HFFc6 (cell line): ENCODE data around the gene LGALS1. TPM values are rescaled to one million over a fixed set of nuclear protein-coding genes. Genes with fewer than 3 reads are reported as not detected.

ENCODE experiments used
- DNase-seq: peaks from one replicate; pipeline ENCODE4 v3.0.0-alpha.2; 2018
- H3K27ac Mint-ChIP-seq: 2 replicates; pipeline ENCODE4 v1.8.0; 2020; ENCODE audit warnings: mild to moderate bottlenecking, mixed read lengths
- H3K27me3 Mint-ChIP-seq: 2 replicates; pipeline ENCODE4 v1.8.0; 2021; ENCODE audit warnings: mild to moderate bottlenecking, moderate library complexity, mixed read lengths; ENCODE audit not compliant: insufficient read depth
- H3K36me3 Mint-ChIP-seq: 2 replicates; pipeline ENCODE4 v1.8.0; 2021; ENCODE audit warnings: low read depth, mixed read lengths
- H3K4me1 Mint-ChIP-seq: 2 replicates; pipeline ENCODE4 v1.8.0; 2020; ENCODE audit warnings: low read depth, mixed read lengths
- H3K4me3 Mint-ChIP-seq: 2 replicates; pipeline ENCODE4 v1.8.0; 2020; ENCODE audit warnings: mild to moderate bottlenecking, moderate library complexity, mixed read lengths
- H3K9me3 Mint-ChIP-seq: 2 replicates; pipeline ENCODE4 v1.8.0; 2020; ENCODE audit warnings: mild to moderate bottlenecking, mixed read lengths
- total RNA-seq, 6 experiments: library from RNA; stranded (reverse); fragmentation: NEBNext Ultra II Directional; extraction: Animal tissue kit (Norgen Biotek cat#: 25700); gene quantifications; 2 replicates in 1 of 6; 3 replicates in 5 of 6; pipeline ENCODE4 v1.2.3, GENCODE V29; 2021
- TF ChIP-seq, protein P1 (sequence below): fragments of 200-600 bp; sonication (generic); IDR thresholded peaks from 2 replicates; pipeline ENCODE4 v1.5.0; 2021; ENCODE audit warnings: antibody characterized with exemption, mild to moderate bottlenecking

LGALS1 gene
- total RNA-seq, 6 experiments from 2014 or later, result 5,326 to 7,192 (median 6,673) TPM

DNA sequence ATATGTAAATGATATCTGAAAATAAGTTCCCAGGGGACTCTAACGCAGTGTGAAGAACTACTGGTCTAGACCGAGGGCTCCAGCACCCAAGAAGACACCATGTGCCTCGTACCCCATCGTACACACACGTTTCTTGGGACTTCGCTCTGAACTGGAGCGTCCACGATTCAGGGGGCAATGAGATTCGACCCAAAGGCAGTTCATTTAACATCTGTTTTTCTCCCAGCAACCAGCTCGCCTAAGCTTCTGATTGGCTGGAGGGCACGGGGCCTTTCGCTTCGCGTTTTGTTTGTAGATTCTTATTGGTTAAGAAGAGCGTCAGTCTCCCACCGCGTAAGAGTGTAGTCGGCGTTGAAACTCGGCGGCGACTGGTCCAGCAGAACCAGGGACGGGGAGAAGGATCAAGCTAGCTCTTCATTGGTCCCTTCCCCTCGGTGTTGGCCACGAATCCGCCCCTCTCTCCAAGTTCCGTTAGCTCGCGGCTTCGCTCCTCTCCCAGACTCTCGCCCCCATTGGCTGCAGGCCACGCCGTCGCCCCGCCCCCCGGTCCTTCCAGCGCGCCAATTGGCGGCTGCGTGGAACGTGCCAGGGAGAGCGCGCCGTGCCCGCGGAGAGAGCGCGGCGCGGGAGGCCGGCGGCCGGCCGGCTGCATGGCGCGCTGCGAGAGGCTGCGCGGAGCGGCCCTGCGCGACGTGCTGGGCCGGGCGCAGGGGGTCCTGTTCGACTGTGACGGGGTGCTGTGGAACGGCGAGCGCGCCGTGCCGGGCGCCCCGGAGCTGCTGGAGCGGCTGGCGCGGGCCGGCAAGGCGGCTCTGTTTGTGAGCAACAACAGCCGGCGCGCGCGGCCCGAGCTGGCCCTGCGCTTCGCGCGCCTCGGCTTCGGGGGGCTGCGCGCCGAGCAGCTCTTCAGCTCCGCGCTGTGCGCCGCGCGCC, 17.0 kb upstream of the LGALS1 start, which contains the start of gene PDXP:
TSS of gene PDXP (plus strand) at position 591 of the 933 bp plus-strand sequence. CDS start at position 651, 60 bp downstream.
- H3K27ac Mint-ChIP-seq, result peak within 1 kb of the TSS; percentile 97
- peak; percentile 100 for DNase-seq
- peaks cover 40% of the 10 kb centered on the region for H3K4me1 Mint-ChIP-seq
- H3K4me3 Mint-ChIP-seq, result peak within 1 kb of the TSS; percentile 92
- no peaks in the 10 kb centered on the region; the same call in 1 of the 2 replicates for H3K27me3 Mint-ChIP-seq
- TF ChIP-seq, protein P1, sequence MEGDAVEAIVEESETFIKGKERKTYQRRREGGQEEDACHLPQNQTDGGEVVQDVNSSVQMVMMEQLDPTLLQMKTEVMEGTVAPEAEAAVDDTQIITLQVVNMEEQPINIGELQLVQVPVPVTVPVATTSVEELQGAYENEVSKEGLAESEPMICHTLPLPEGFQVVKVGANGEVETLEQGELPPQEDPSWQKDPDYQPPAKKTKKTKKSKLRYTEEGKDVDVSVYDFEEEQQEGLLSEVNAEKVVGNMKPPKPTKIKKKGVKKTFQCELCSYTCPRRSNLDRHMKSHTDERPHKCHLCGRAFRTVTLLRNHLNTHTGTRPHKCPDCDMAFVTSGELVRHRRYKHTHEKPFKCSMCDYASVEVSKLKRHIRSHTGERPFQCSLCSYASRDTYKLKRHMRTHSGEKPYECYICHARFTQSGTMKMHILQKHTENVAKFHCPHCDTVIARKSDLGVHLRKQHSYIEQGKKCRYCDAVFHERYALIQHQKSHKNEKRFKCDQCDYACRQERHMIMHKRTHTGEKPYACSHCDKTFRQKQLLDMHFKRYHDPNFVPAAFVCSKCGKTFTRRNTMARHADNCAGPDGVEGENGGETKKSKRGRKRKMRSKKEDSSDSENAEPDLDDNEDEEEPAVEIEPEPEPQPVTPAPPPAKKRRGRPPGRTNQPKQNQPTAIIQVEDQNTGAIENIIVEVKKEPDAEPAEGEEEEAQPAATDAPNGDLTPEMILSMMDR, result no peak
- no peaks in the 10 kb centered on the region for H3K36me3 Mint-ChIP-seq
- H3K9me3 Mint-ChIP-seq, result no peaks in the 10 kb centered on the region

DNA sequence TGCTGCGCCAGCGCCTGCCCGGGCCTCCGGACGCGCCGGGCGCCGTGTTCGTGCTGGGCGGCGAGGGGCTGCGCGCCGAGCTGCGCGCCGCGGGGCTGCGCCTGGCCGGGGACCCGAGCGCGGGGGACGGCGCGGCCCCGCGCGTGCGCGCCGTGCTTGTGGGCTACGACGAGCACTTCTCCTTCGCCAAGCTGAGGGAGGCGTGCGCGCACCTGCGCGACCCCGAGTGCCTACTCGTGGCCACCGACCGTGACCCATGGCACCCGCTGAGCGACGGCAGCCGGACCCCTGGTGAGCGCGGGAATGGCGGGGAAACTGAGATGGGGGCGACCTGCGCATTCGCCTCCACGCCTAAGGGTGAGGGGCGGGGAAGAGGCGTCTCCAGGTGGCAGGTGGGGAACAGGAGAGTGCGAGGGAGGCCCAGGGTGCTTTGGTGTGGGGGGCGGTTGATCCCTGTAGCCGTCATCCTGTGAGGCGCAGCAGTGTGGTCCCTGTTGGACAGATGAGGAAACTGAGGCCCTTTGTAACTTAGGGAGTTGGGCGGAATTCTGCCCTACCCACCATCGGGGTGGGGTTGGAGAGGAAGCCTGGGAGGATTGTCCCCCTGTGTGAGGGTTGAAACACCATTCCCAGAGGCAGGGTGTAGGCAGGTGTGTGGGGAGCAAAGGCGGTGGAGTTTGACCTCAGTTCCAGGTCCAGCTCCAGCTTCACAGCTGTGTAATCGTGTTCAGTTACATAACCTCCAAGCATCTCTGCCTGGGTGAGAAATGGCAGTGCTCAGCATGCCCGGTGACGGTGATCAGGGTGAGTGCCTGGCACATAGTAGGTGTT, 16.2 kb upstream of the LGALS1 start:
- Mint-ChIP-seq H3K27ac (peak overlapping the region; percentile 97), H3K9me3 (no peaks in the 10 kb centered on the region), H3K4me3 (peak overlapping the region; percentile 90), H3K27me3 (no peaks in the 10 kb centered on the region; the same call in 1 of the 2 replicates), H3K36me3 (no peaks in the 10 kb centered on the region), H3K4me1 (peaks cover 40% of the 10 kb centered on the region)
- no peak for DNase-seq
- TF ChIP-seq, protein P1, result no peak

- TF ChIP-seq, protein P1, result no peak
- Mint-ChIP-seq H3K4me1 (peaks cover 40% of the 10 kb centered on the region), H3K27ac (peak overlapping the region; percentile 97), H3K4me3 (peak overlapping the region; percentile 90), H3K27me3 (no peaks in the 10 kb centered on the region; the same call in 1 of the 2 replicates), H3K9me3 (no peaks in the 10 kb centered on the region), H3K36me3 (no peaks in the 10 kb centered on the region)
- no peak for DNase-seq
Measured at GRCh38 chr22:37659897-37660708, 15.3 kb upstream of the LGALS1 start.

DNA sequence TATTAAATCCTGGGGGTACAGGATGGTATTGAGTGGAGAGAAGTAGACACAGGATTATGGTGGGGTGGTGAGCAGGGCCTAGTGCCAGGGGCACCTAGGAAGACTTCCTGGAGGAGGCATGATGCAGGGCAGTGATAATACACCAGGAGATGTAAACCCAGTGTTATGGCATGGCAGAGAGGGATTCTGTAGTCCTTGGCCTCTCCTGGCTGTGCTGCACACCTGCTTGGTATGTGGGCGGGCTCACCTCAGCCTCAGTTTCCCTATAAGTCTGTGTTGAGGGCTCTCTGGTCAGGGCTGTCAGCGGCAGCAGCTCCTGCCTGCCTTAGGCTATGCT, 14.8 kb upstream of the LGALS1 start:
- peaks cover 40% of the 10 kb centered on the region for H3K4me1 Mint-ChIP-seq
- DNase-seq, result no peak
- no peaks in the 10 kb centered on the region for H3K9me3 Mint-ChIP-seq
- peak overlapping the region; percentile 97 for H3K27ac Mint-ChIP-seq
- TF ChIP-seq, protein P1, result no peak
- no peaks in the 10 kb centered on the region; the same call in 1 of the 2 replicates for H3K27me3 Mint-ChIP-seq
- H3K4me3 Mint-ChIP-seq, result peak overlapping the region; percentile 90; the same call in 1 of the 2 replicates
- no peaks in the 10 kb centered on the region for H3K36me3 Mint-ChIP-seq
